22Rv1 (cell line): ENCODE data around the gene FOXJ3.

Experiments used
- H3K27ac ChIP-seq: fragments of 450-650 bp; 2 replicates; pipeline ENCODE4 v1.5.1; 2017
- ZFX ChIP-seq: fragments of 450-650 bp; IDR thresholded peaks from 2 replicates; pipeline ENCODE4 v1.6.1; 2017; ENCODE audit warnings: antibody characterized with exemption, borderline replicate concordance
- TF ChIP-seq, protein P1 (sequence below): fragments of 450-650 bp; IDR thresholded peaks from 2 replicates; pipeline ENCODE4 v1.5.1; 2017; ENCODE audit warnings: mild to moderate bottlenecking

FOXJ3 gene

GRCh38 chr1:42350086-42350485 lies 15.1 kb upstream of the FOXJ3 start:
- TF ChIP-seq, protein P1, sequence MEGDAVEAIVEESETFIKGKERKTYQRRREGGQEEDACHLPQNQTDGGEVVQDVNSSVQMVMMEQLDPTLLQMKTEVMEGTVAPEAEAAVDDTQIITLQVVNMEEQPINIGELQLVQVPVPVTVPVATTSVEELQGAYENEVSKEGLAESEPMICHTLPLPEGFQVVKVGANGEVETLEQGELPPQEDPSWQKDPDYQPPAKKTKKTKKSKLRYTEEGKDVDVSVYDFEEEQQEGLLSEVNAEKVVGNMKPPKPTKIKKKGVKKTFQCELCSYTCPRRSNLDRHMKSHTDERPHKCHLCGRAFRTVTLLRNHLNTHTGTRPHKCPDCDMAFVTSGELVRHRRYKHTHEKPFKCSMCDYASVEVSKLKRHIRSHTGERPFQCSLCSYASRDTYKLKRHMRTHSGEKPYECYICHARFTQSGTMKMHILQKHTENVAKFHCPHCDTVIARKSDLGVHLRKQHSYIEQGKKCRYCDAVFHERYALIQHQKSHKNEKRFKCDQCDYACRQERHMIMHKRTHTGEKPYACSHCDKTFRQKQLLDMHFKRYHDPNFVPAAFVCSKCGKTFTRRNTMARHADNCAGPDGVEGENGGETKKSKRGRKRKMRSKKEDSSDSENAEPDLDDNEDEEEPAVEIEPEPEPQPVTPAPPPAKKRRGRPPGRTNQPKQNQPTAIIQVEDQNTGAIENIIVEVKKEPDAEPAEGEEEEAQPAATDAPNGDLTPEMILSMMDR, result no peak
- no peak for TF ChIP-seq ZFX
- H3K27ac ChIP-seq, result no peak overlapping the region

DNA sequence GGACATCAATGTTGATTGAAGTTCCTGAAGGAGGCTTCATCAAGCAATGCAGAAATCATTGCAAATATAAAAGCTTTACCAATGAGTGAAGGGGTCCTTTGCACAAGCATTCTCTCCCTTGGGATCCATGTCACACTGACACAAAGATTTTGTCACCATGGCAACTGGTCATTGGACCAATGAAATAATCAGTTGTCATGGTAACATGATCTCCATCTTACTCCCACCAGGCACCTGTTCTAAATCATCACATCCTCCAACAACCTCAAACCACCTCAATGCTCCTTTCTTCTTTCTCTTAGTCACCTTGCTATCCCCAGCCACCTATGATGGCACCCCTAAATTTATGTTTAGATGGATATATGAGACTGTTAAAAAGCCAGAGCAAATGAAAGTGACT lies 13.5 kb upstream of the FOXJ3 start:
- no peak for TF ChIP-seq ZFX
- TF ChIP-seq, protein P1, result no peak

DNA sequence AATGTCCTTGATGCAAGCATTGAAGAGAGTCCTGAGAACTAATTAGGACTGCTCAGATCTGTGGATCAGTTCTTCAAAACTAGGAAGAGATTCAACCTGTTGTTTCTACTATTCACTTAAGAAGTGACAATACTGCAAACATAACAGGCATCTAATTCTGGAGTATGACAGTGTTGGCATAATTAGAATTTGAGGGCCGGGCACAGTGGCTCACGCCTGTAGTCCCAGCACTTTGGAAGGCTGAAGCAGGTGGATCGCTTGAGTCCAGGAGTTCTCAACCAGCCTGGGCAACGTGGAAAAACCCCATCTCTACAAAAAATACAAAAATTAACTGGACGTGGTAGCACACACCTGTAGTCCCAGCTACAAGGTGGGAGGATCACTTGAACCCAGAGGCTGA lies 8.0 kb upstream of the FOXJ3 start:
- H3K27ac ChIP-seq, result no peak overlapping the region
- no peak for TF ChIP-seq ZFX
- TF ChIP-seq, protein P1, result no peak

More for the DNA sequence above, 13.5 kb upstream of the FOXJ3 start:
- no peak overlapping the region for H3K27ac ChIP-seq

DNA sequence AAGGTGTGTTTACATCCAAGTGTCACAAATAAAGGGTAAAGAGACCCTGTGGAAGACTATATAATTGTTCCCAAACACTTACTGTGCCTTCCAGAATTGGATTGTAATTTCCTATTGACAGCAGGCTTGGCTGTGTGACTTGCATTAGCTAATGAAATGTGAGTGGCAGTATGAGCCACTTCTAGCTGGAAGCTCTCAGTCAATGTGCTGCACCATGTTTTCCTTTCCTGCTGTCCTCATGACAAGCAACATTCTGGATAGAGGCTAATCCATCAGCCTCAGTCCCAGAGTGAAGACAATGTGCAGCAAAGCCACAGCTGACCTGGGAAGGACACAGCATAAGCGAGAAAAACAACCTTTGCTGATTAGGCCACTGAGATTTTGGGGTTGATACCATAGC lies 5.9 kb upstream of the FOXJ3 start:
- H3K27ac ChIP-seq, result peak overlapping the region; percentile 85
- TF ChIP-seq ZFX, result no peak
- TF ChIP-seq, protein P1, result no peak

- H3K27ac ChIP-seq, result peak overlapping the region; percentile 85
Measured at GRCh38 chr1:42340093-42340492, 5.1 kb upstream of the FOXJ3 start.

GRCh38 chr1:42336978-42337377 lies 1.9 kb upstream of the FOXJ3 start:
- TF ChIP-seq ZFX, result no peak
- TF ChIP-seq, protein P1, result no peak
- peak overlapping the region; percentile 96 for H3K27ac ChIP-seq

More at GRCh38 chr1:42340093-42340492, 5.1 kb upstream of the FOXJ3 start:
- TF ChIP-seq, protein P1, result no peak
- TF ChIP-seq ZFX, result no peak

DNA sequence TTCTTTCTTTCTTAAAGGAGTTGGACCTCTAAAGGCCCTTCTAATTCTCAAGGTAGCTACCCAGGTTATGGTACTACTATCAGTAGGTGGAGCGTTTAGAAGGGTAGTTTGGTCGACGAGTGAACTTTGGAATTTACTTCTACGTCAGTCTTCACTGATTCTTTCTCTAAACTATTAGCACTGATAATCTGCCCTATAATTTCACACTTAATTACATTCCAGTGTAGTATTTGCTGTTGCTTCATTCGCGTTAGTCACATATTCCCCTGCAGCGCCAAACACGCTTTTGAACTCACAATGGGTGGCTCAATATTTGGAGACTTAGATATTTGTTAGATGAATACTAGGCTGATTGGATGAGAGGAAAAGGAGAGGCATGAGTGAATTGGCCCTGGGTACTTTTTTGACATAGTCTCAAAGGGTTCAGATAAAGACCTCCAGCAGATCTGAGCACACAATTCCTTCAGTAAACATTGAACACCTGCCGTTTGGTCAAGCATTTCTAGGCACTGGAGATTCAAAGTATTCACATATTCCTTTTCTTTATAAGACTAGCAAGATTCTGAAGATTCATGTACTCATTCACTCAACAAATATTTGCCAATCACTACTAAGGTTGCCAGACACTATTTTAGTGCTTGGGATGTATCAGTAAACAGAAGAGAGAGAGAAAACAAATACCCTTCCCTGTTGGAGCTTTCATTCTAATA lies 929 bp upstream of the FOXJ3 start:
- H3K27ac ChIP-seq, result peak overlapping the region; percentile 96
- TF ChIP-seq ZFX, result no peak
- TF ChIP-seq, protein P1, result no peak
